SK-N-MC (cell line): ENCODE data around the gene REEP5.

Experiments used
- EZH2 ChIP-seq: fragments of 200-600 bp; sonication (generic); IDR thresholded peaks from one replicate; pipeline ENCODE4 v1.6.1; 2017; ENCODE audit warnings: antibody characterized with exemption
- POLR2AphosphoS5 ChIP-seq: IDR thresholded peaks from 2 replicates; pipeline ENCODE4 v1.6.1; 2012; ENCODE audit warnings: mild to moderate bottlenecking, low read depth, low read length, borderline replicate concordance

GRCh38 chr5:112866739-112867138 is 55.3 kb downstream of the REEP5 start:
- no peak for TF ChIP-seq POLR2AphosphoS5
- no peak for TF ChIP-seq EZH2
